ENCODE measurements around the gene ENOX1.

Gene ENOX1

GRCh38 chr13:43303033-43303729 lies 483.6 kb downstream of the ENOX1 start:
- peak in 9 of 14 donors; percentile 24 to 63 (median 43) for DNase-seq

- no peak for DNase-seq
Measured at GRCh38 chr13:43301346-43301969, 485.3 kb downstream of the ENOX1 start.

- DNase-seq: no peak
Measured at GRCh38 chr13:43300865-43301264, 485.9 kb downstream of the ENOX1 start.

- DNase-seq: no peak
Measured at GRCh38 chr13:43299374-43299773, 487.4 kb downstream of the ENOX1 start.

GRCh38 chr13:43298816-43299215 lies 488.0 kb downstream of the ENOX1 start:
- DNase-seq: no peak

GRCh38 chr13:43297967-43298678 lies 488.6 kb downstream of the ENOX1 start:
- no peak for DNase-seq

- no peak for DNase-seq
Measured at GRCh38 chr13:43295825-43296564, 490.8 kb downstream of the ENOX1 start.

- DNase-seq: no peak
Measured at GRCh38 chr13:43295321-43295720, 491.5 kb downstream of the ENOX1 start.

- no peak for DNase-seq
Measured at GRCh38 chr13:43294412-43294811, 492.4 kb downstream of the ENOX1 start.

- no peak for DNase-seq
Measured at GRCh38 chr13:43293986-43294385, 492.8 kb downstream of the ENOX1 start.

GRCh38 chr13:43293561-43293960 lies 493.2 kb downstream of the ENOX1 start:
- DNase-seq: no peak

GRCh38 chr13:43293008-43293407 lies 493.8 kb downstream of the ENOX1 start:
- DNase-seq: no peak

- DNase-seq: no peak
Measured at GRCh38 chr13:43291287-43292060, 495.3 kb downstream of the ENOX1 start.

- no peak for DNase-seq
Measured at GRCh38 chr13:43289470-43290255, 497.1 kb downstream of the ENOX1 start.

GRCh38 chr13:43286751-43287150 lies 500.0 kb downstream of the ENOX1 start:
- DNase-seq: no peak

GRCh38 chr13:43285933-43286597 lies 500.7 kb downstream of the ENOX1 start:
- peak in 5 of 14 donors; percentile 7 to 51 (median 17) for DNase-seq

GRCh38 chr13:43284162-43284561 lies 502.6 kb downstream of the ENOX1 start:
- DNase-seq: no peak

GRCh38 chr13:43279696-43280095 lies 507.1 kb downstream of the ENOX1 start:
- no peak for DNase-seq

- no peak for DNase-seq
Measured at GRCh38 chr13:43278127-43278526, 508.6 kb downstream of the ENOX1 start.

GRCh38 chr13:43277142-43277541 lies 509.6 kb downstream of the ENOX1 start:
- DNase-seq: no peak

GRCh38 chr13:43274881-43275280 lies 511.9 kb downstream of the ENOX1 start:
- no peak for DNase-seq

Measured in C1 segment of cervical spinal cord (tissue), 14 donors.